Ishikawa (cell line): Measurements from ENCODE around the gene PNPLA2.

Source experiments
- CEBPB ChIP-seq: IDR thresholded peaks from 2 replicates; pipeline ENCODE4 v1.6.1; 2012
- CREB1 ChIP-seq: IDR thresholded peaks from 2 replicates; pipeline ENCODE4 v1.6.1; 2012; ENCODE audit warnings: low read depth
- EGR1 ChIP-seq: IDR thresholded peaks from 2 replicates; pipeline ENCODE4 v1.6.1; 2012
- EP300 ChIP-seq: IDR thresholded peaks from 2 replicates; pipeline ENCODE4 v1.6.1; 2012; ENCODE audit warnings: borderline replicate concordance
- FOXM1 ChIP-seq: IDR thresholded peaks from 2 replicates; pipeline ENCODE4 v1.6.1; 2012; ENCODE audit warnings: low read depth, borderline replicate concordance
- MAX ChIP-seq: IDR thresholded peaks from 2 replicates; pipeline ENCODE4 v1.6.1; 2012
- NFIC ChIP-seq: IDR thresholded peaks from 2 replicates; pipeline ENCODE4 v1.6.1; 2012
- REST ChIP-seq: IDR thresholded peaks from 2 replicates; pipeline ENCODE4 v1.6.1; 2012; ENCODE audit warnings: low read depth, mild to moderate bottlenecking
- TAF1 ChIP-seq: IDR thresholded peaks from 2 replicates; pipeline ENCODE4 v1.6.1; 2012; ENCODE audit warnings: low read depth, mild to moderate bottlenecking
- TCF12 ChIP-seq: IDR thresholded peaks from 2 replicates; pipeline ENCODE4 v1.6.1; 2012; ENCODE audit warnings: low read depth
- TEAD4 ChIP-seq: IDR thresholded peaks from 2 replicates; pipeline ENCODE4 v1.6.1; 2012
- USF1 ChIP-seq: IDR thresholded peaks from 2 replicates; pipeline ENCODE4 v1.6.1; 2012
- YY1 ChIP-seq: IDR thresholded peaks from 2 replicates; pipeline ENCODE4 v1.6.1; 2012; ENCODE audit warnings: low read depth
- ZBTB7A ChIP-seq: IDR thresholded peaks from 2 replicates; pipeline ENCODE4 v1.6.1; 2012; ENCODE audit warnings: low read depth

The PNPLA2 gene

GRCh38 chr11:870418-870817, 51.7 kb downstream of the PNPLA2 start:
- no peak for TF ChIP-seq TEAD4
- TF ChIP-seq USF1 = no peak
- TF ChIP-seq REST = no peak
- TF ChIP-seq MAX = no peak
- no peak for TF ChIP-seq TAF1
- no peak for TF ChIP-seq EP300
- TF ChIP-seq NFIC = no peak
- TF ChIP-seq ZBTB7A = no peak

GRCh38 chr11:871472-871871, 52.8 kb downstream of the PNPLA2 start:
- TF ChIP-seq TEAD4 = no peak

GRCh38 chr11:872799-873198, 54.1 kb downstream of the PNPLA2 start:
- no peak for TF ChIP-seq EGR1
- no peak for TF ChIP-seq EP300
- TF ChIP-seq CREB1 = no peak
- TF ChIP-seq TAF1 = no peak
- no peak for TF ChIP-seq NFIC
- TF ChIP-seq CEBPB = no peak
- no peak for TF ChIP-seq MAX

- no peak for TF ChIP-seq NFIC
- no peak for TF ChIP-seq EP300
- TF ChIP-seq EGR1 = no peak
- no peak for TF ChIP-seq USF1
- TF ChIP-seq ZBTB7A = no peak
- TF ChIP-seq TAF1 = no peak
- TF ChIP-seq FOXM1 = no peak
- TF ChIP-seq TCF12 = no peak
- TF ChIP-seq YY1 = no peak
- no peak for TF ChIP-seq CEBPB
- TF ChIP-seq MAX = no peak
Observed at GRCh38 chr11:873706-874105, 55.0 kb downstream of the PNPLA2 start.
